Neural cell (in vitro differentiated cells): ENCODE data around the gene OTOA.
"Not testable (repeated sequence)": the region's sequence is repeated elsewhere in the genome, so short reads cannot be mapped to it uniquely, and the experiment has no call there.

ENCODE experiments used
- CTCF ChIP-seq: fragments of 450-650 bp; IDR thresholded peaks from 2 replicates; pipeline ENCODE4 v1.5.1; 2014; ENCODE audit warnings: antibody characterized with exemption, mild to moderate bottlenecking, moderate library complexity; ENCODE audit not compliant: poor library complexity, severe bottlenecking
- EP300 ChIP-seq: fragments of 450-650 bp; conservative IDR thresholded peaks from 2 replicates; pipeline ENCODE4 v1.6.1; 2014; ENCODE audit warnings: antibody characterized with exemption, mild to moderate bottlenecking, moderate library complexity; ENCODE audit not compliant: poor library complexity, severe bottlenecking
- EZH2 ChIP-seq: fragments of 200-600, 300-800 bp; shearing (Covaris generic), sonication (generic); IDR thresholded peaks from 2 replicates; pipeline ENCODE4 v1.6.1; 2014; ENCODE audit warnings: antibody characterized with exemption, low read length, borderline replicate concordance, mild to moderate bottlenecking; ENCODE audit not compliant: insufficient read depth, poor library complexity, severe bottlenecking
- MXI1 ChIP-seq: fragments of 450-650 bp; conservative IDR thresholded peaks from 2 replicates; pipeline ENCODE4 v1.6.1; 2014; ENCODE audit warnings: antibody characterized with exemption, mild to moderate bottlenecking; ENCODE audit not compliant: poor library complexity, severe bottlenecking
- POLR2AphosphoS5 ChIP-seq: IDR thresholded peaks from 2 replicates; pipeline ENCODE4 v1.6.1; 2012
- RAD21 ChIP-seq: fragments of 450-650 bp; conservative IDR thresholded peaks from 2 replicates; pipeline ENCODE4 v1.6.1; 2014; ENCODE audit warnings: antibody characterized with exemption, mild to moderate bottlenecking, moderate library complexity

DNA sequence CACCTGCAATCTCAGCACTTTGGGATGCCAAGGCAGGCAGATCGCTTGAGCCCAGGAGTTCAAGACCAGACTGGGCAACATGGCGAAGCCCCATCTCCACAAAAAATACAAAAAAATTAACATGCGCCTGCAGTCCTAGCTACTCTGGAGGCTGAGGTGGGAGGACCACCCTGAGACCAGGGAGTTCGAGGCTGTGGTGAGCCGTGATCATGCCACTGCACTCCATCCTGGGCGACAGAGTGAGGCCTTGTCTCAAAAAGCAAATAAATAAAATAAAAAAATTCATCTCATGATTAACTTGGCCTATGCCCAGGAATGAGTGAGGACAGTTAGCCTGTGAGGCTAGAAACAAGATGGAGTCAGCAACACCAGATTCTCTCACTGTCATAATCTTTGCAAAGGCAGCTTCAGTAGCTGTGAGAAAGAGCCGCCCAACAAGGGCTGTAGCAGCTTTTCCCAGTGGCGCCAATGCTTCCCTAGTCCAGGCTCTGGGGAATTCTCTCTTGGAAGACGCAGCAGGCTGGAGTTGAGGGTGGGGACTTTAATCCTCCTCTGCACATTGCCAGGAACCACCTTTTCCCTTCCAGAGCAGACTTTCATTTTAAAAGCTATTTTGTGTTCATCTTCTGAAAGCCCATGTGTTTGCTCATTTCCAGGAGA, 108.9 kb downstream of the OTOA start:
- TF ChIP-seq RAD21, CTCF, EP300, EZH2, POLR2AphosphoS5, MXI1: not testable (repeated sequence)
